ENCODE results near the gene MRPL19.

MRPL19 gene

GRCh38 chr2:75608684-75609333 is 37.8 kb upstream of the MRPL19 start:
- no peak overlapping the region for H3K14ac ChIP-seq (ENCODE audit: low read length)
- peak overlapping the region; percentile 86 for H3K18ac ChIP-seq (ENCODE audit: low read length)
- peaks cover 0 to 4% of the 10 kb centered on the region in 2 donors for H3K9me3 ChIP-seq (replicated peaks in 1 of 2; ENCODE audit: control insufficient read depth in 2 of 2, insufficient read depth in 1 of 2, low read depth in 1 of 2, low read length in 2 of 2)
- no CpG with 5 or more reads among the region's 25 CpGs for WGBS, 2 donors (ENCODE audit: extremely low coverage in 2 of 2, insufficient read length in 2 of 2, insufficient replicate concordance in 1 of 2)
- H3K23ac ChIP-seq (ENCODE audit: low read depth, low read length, poor library complexity) = no peak overlapping the region
- no peaks in the 10 kb centered on the region for H3K27me3 ChIP-seq (ENCODE audit: control insufficient read depth in 3 of 3, insufficient read depth in 3 of 3, low read depth in 1 of 3, low read length in 3 of 3)
- H4K8ac ChIP-seq (ENCODE audit: low read depth, low read length) = no peak overlapping the region
- H3K9ac ChIP-seq (ENCODE audit: low read depth, low read length, poor library complexity) = no peak overlapping the region
- peaks cover 12 to 28% of the 10 kb centered on the region in 2 donors for H3K4me1 ChIP-seq (ENCODE audit: control insufficient read depth in 2 of 2, insufficient read depth in 1 of 2, low read depth in 1 of 2, low read length in 2 of 2)
- no peaks in the 10 kb centered on the region for H3K79me1 ChIP-seq (ENCODE audit: low read depth, low read length)
- peak; percentile 67 for DNase-seq (ENCODE audit: low spot score)
- no peak overlapping the region for H2BK5ac ChIP-seq (ENCODE audit: low read length)
- H2BK120ac ChIP-seq (ENCODE audit: low read depth, low read length) = no peak overlapping the region
- no peak overlapping the region for H2AK5ac ChIP-seq (ENCODE audit: low read depth, low read length)
- H3K4me2 ChIP-seq (ENCODE audit: insufficient read depth, low read length, poor library complexity, severe bottlenecking) = peak overlapping the region; percentile 80
- H3K27ac ChIP-seq (replicated peaks; ENCODE audit: low read length) = peak overlapping the region; percentile 25
- H2BK15ac ChIP-seq (ENCODE audit: low read length) = no peak overlapping the region
- no peak overlapping the region for H3K4ac ChIP-seq (ENCODE audit: low read length)
- no peak overlapping the region for H4K91ac ChIP-seq (ENCODE audit: low read depth, low read length, poor library complexity)
- peak overlapping the region; percentile 36 for H2AFZ ChIP-seq (ENCODE audit: low read length)
- H3K36me3 ChIP-seq (replicated peaks in 1 of 2; ENCODE audit: control insufficient read depth in 2 of 2, insufficient read depth in 2 of 2, low read length in 2 of 2) = no peaks in the 10 kb centered on the region
- H3K4me3 ChIP-seq (ENCODE audit: low read length in 2 of 2) = peak overlapping the region; percentile 13 to 76
- H2BK12ac ChIP-seq (ENCODE audit: low read length) = peak overlapping the region; percentile 49

GRCh38 chr2:75609334-75609689 is 37.3 kb upstream of the MRPL19 start:
- no peak overlapping the region for H2AFZ ChIP-seq (ENCODE audit: low read length)
- no peaks in the 10 kb centered on the region for H3K36me3 ChIP-seq (replicated peaks in 1 of 2; ENCODE audit: control insufficient read depth in 2 of 2, insufficient read depth in 2 of 2, low read length in 2 of 2)
- H3K9me3 ChIP-seq (replicated peaks in 1 of 2; ENCODE audit: control insufficient read depth in 2 of 2, insufficient read depth in 1 of 2, low read depth in 1 of 2, low read length in 2 of 2) = peaks cover 0 to 4% of the 10 kb centered on the region in 2 donors
- H2BK15ac ChIP-seq (ENCODE audit: low read length) = no peak overlapping the region
- no peak overlapping the region for H3K18ac ChIP-seq (ENCODE audit: low read length)
- peak overlapping the region; percentile 80 for H3K4me2 ChIP-seq (ENCODE audit: insufficient read depth, low read length, poor library complexity, severe bottlenecking)
- H3K4ac ChIP-seq (ENCODE audit: low read length) = no peak overlapping the region
- H3K14ac ChIP-seq (ENCODE audit: low read length) = no peak overlapping the region
- H2BK5ac ChIP-seq (ENCODE audit: low read length) = no peak overlapping the region
- WGBS, 2 donors (ENCODE audit: extremely low coverage in 2 of 2, insufficient read length in 2 of 2, insufficient replicate concordance in 1 of 2) = no CpG with 5 or more reads among the region's 5 CpGs
- no peak for DNase-seq (ENCODE audit: low spot score)
- H3K9ac ChIP-seq (ENCODE audit: low read depth, low read length, poor library complexity) = no peak overlapping the region
- no peaks in the 10 kb centered on the region for H3K79me1 ChIP-seq (ENCODE audit: low read depth, low read length)
- H2BK12ac ChIP-seq (ENCODE audit: low read length) = no peak overlapping the region
- H3K4me3 ChIP-seq (ENCODE audit: low read length in 2 of 2) = no peak overlapping the region
- H2AK5ac ChIP-seq (ENCODE audit: low read depth, low read length) = no peak overlapping the region
- H3K27ac ChIP-seq (replicated peaks; ENCODE audit: low read length) = no peak overlapping the region
- no peak overlapping the region for H4K91ac ChIP-seq (ENCODE audit: low read depth, low read length, poor library complexity)
- H3K27me3 ChIP-seq (ENCODE audit: control insufficient read depth in 3 of 3, insufficient read depth in 3 of 3, low read depth in 1 of 3, low read length in 3 of 3) = no peaks in the 10 kb centered on the region
- H3K4me1 ChIP-seq (ENCODE audit: control insufficient read depth in 2 of 2, insufficient read depth in 1 of 2, low read depth in 1 of 2, low read length in 2 of 2) = peaks cover 12 to 28% of the 10 kb centered on the region in 2 donors
- H4K8ac ChIP-seq (ENCODE audit: low read depth, low read length) = no peak overlapping the region
- H3K23ac ChIP-seq (ENCODE audit: low read depth, low read length, poor library complexity) = no peak overlapping the region
- no peak overlapping the region for H2BK120ac ChIP-seq (ENCODE audit: low read depth, low read length)

GRCh38 chr2:75609937-75610508 is 36.6 kb upstream of the MRPL19 start:
- peaks cover 0 to 4% of the 10 kb centered on the region in 2 donors for H3K9me3 ChIP-seq (replicated peaks in 1 of 2; ENCODE audit: control insufficient read depth in 2 of 2, insufficient read depth in 1 of 2, low read depth in 1 of 2, low read length in 2 of 2)
- no peak overlapping the region for H3K23ac ChIP-seq (ENCODE audit: low read depth, low read length, poor library complexity)
- H3K4me2 ChIP-seq (ENCODE audit: insufficient read depth, low read length, poor library complexity, severe bottlenecking) = no peak overlapping the region
- no peak overlapping the region for H3K4ac ChIP-seq (ENCODE audit: low read length)
- H3K27ac ChIP-seq (replicated peaks; ENCODE audit: low read length) = no peak overlapping the region
- DNase-seq (ENCODE audit: low spot score) = no peak
- H2AFZ ChIP-seq (ENCODE audit: low read length) = no peak overlapping the region
- peaks cover 12 to 28% of the 10 kb centered on the region in 2 donors for H3K4me1 ChIP-seq (ENCODE audit: control insufficient read depth in 2 of 2, insufficient read depth in 1 of 2, low read depth in 1 of 2, low read length in 2 of 2)
- no peak overlapping the region for H3K14ac ChIP-seq (ENCODE audit: low read length)
- WGBS, 2 donors (ENCODE audit: extremely low coverage in 2 of 2, insufficient read length in 2 of 2, insufficient replicate concordance in 1 of 2) = no CpG with 5 or more reads among the region's 7 CpGs
- H2AK5ac ChIP-seq (ENCODE audit: low read depth, low read length) = peak overlapping the region; percentile 36
- no peak overlapping the region for H2BK15ac ChIP-seq (ENCODE audit: low read length)
- H2BK120ac ChIP-seq (ENCODE audit: low read depth, low read length) = peak overlapping the region; percentile 45
- H3K18ac ChIP-seq (ENCODE audit: low read length) = no peak overlapping the region
- H4K91ac ChIP-seq (ENCODE audit: low read depth, low read length, poor library complexity) = no peak overlapping the region
- no peak overlapping the region for H4K8ac ChIP-seq (ENCODE audit: low read depth, low read length)
- no peaks in the 10 kb centered on the region for H3K79me1 ChIP-seq (ENCODE audit: low read depth, low read length)
- H2BK5ac ChIP-seq (ENCODE audit: low read length) = no peak overlapping the region
- no peaks in the 10 kb centered on the region for H3K36me3 ChIP-seq (replicated peaks in 1 of 2; ENCODE audit: control insufficient read depth in 2 of 2, insufficient read depth in 2 of 2, low read length in 2 of 2)
- no peak overlapping the region for H2BK12ac ChIP-seq (ENCODE audit: low read length)
- H3K27me3 ChIP-seq (ENCODE audit: control insufficient read depth in 3 of 3, insufficient read depth in 3 of 3, low read depth in 1 of 3, low read length in 3 of 3) = no peaks in the 10 kb centered on the region
- H3K4me3 ChIP-seq (ENCODE audit: low read length in 2 of 2) = no peak overlapping the region
- no peak overlapping the region for H3K9ac ChIP-seq (ENCODE audit: low read depth, low read length, poor library complexity)

GRCh38 chr2:75610671-75611070 is 35.9 kb upstream of the MRPL19 start:
- Histone ChIP-seq H3K23ac (ENCODE audit: low read depth, low read length, poor library complexity) (no peak overlapping the region), H4K8ac (ENCODE audit: low read depth, low read length) (no peak overlapping the region), H2BK12ac (ENCODE audit: low read length) (no peak overlapping the region), H3K4me2 (ENCODE audit: insufficient read depth, low read length, poor library complexity, severe bottlenecking) (no peak overlapping the region), H3K9ac (ENCODE audit: low read depth, low read length, poor library complexity) (no peak overlapping the region), H3K4ac (ENCODE audit: low read length) (no peak overlapping the region), H3K4me3 (ENCODE audit: low read length in 2 of 2) (no peak overlapping the region), H3K14ac (ENCODE audit: low read length) (no peak overlapping the region), H3K79me1 (ENCODE audit: low read depth, low read length) (no peaks in the 10 kb centered on the region), H2BK15ac (ENCODE audit: low read length) (no peak overlapping the region), H4K91ac (ENCODE audit: low read depth, low read length, poor library complexity) (no peak overlapping the region), H3K27me3 (ENCODE audit: control insufficient read depth in 3 of 3, insufficient read depth in 3 of 3, low read depth in 1 of 3, low read length in 3 of 3) (no peaks in the 10 kb centered on the region), H2AFZ (ENCODE audit: low read length) (no peak overlapping the region), H3K27ac (replicated peaks; ENCODE audit: low read length) (no peak overlapping the region), H2AK5ac (ENCODE audit: low read depth, low read length) (no peak overlapping the region), H3K36me3 (replicated peaks in 1 of 2; ENCODE audit: control insufficient read depth in 2 of 2, insufficient read depth in 2 of 2, low read length in 2 of 2) (no peaks in the 10 kb centered on the region), H3K9me3 (replicated peaks in 1 of 2; ENCODE audit: control insufficient read depth in 2 of 2, insufficient read depth in 1 of 2, low read depth in 1 of 2, low read length in 2 of 2) (peaks cover 0 to 4% of the 10 kb centered on the region in 2 donors), H3K18ac (ENCODE audit: low read length) (no peak overlapping the region), H3K4me1 (ENCODE audit: control insufficient read depth in 2 of 2, insufficient read depth in 1 of 2, low read depth in 1 of 2, low read length in 2 of 2) (peaks cover 12 to 28% of the 10 kb centered on the region in 2 donors), H2BK5ac (ENCODE audit: low read length) (no peak overlapping the region), H2BK120ac (ENCODE audit: low read depth, low read length) (no peak overlapping the region)
- no peak for DNase-seq (ENCODE audit: low spot score)
- no CpG with 5 or more reads among the region's 4 CpGs for WGBS, 2 donors (ENCODE audit: extremely low coverage in 2 of 2, insufficient read length in 2 of 2, insufficient replicate concordance in 1 of 2)

All from neuronal stem cell (in vitro differentiated cells).